ENCODE measurements around the gene GPR25.

GPR25 gene

GRCh38 chr1:200845360-200845759 lies 27.4 kb upstream of the GPR25 start:
- in situ Hi-C loops (cut with MboI; ENCODE audit: low sequenced_read_pairs, unreplicated experiment), result no loop called here
- DNase-seq (ENCODE audit: low spot score), result no peak
- TF ChIP-seq CTCF (IDR thresholded peaks at IDR 0.05; ENCODE audit: borderline replicate concordance, control extremely low read depth, extremely low read depth, insufficient read depth, missing control alignments), result no peak

GRCh38 chr1:200846398-200846797 lies 26.4 kb upstream of the GPR25 start:
- DNase-seq (ENCODE audit: low spot score), result no peak
- in situ Hi-C loops (cut with MboI; ENCODE audit: low sequenced_read_pairs, unreplicated experiment), result no loop called here
- no peak for TF ChIP-seq CTCF (IDR thresholded peaks at IDR 0.05; ENCODE audit: borderline replicate concordance, control extremely low read depth, extremely low read depth, insufficient read depth, missing control alignments)

- TF ChIP-seq CTCF (IDR thresholded peaks at IDR 0.05; ENCODE audit: borderline replicate concordance, control extremely low read depth, extremely low read depth, insufficient read depth, missing control alignments), result no peak
- in situ Hi-C loops (cut with MboI; ENCODE audit: low sequenced_read_pairs, unreplicated experiment), result no loop called here
- no peak for DNase-seq (ENCODE audit: low spot score)
These were observed 23.4 kb upstream of the GPR25 start for GRCh38 chr1:200849430-200849829.

GRCh38 chr1:200850554-200850953 lies 22.2 kb upstream of the GPR25 start:
- no peak for DNase-seq (ENCODE audit: low spot score)
- in situ Hi-C loops (cut with MboI; ENCODE audit: low sequenced_read_pairs, unreplicated experiment), result no loop called here
- TF ChIP-seq CTCF (IDR thresholded peaks at IDR 0.05; ENCODE audit: borderline replicate concordance, control extremely low read depth, extremely low read depth, insufficient read depth, missing control alignments), result no peak

GRCh38 chr1:200856716-200857357 lies 15.9 kb upstream of the GPR25 start:
- no peak for TF ChIP-seq CTCF (IDR thresholded peaks at IDR 0.05; ENCODE audit: borderline replicate concordance, control extremely low read depth, extremely low read depth, insufficient read depth, missing control alignments)
- in situ Hi-C loops (cut with MboI; ENCODE audit: low sequenced_read_pairs, unreplicated experiment), result no loop called here
- no peak for DNase-seq (ENCODE audit: low spot score)

- no peak for TF ChIP-seq CTCF (IDR thresholded peaks at IDR 0.05; ENCODE audit: borderline replicate concordance, control extremely low read depth, extremely low read depth, insufficient read depth, missing control alignments)
- in situ Hi-C loops (cut with MboI; ENCODE audit: low sequenced_read_pairs, unreplicated experiment), result no loop called here
- DNase-seq (ENCODE audit: low spot score), result no peak
These were observed 15.0 kb upstream of the GPR25 start for GRCh38 chr1:200857804-200858203.

Measured in GM13976 (cell line).